ENCODE measurements around the gene ALK.

The ALK gene

GRCh38 chr2:29394311-29394980 lies 526.9 kb downstream of the ALK start:
- no peak for DNase-seq

- DNase-seq: no peak
These were observed 527.7 kb downstream of the ALK start for GRCh38 chr2:29393676-29394075.

- DNase-seq: no peak
These were observed 528.6 kb downstream of the ALK start for GRCh38 chr2:29392774-29393173.

- DNase-seq: peak; percentile 5
These were observed 531.2 kb downstream of the ALK start for GRCh38 chr2:29390136-29390535.

GRCh38 chr2:29389686-29390085 lies 531.7 kb downstream of the ALK start:
- no peak for DNase-seq

- no peak for DNase-seq
These were observed 533.3 kb downstream of the ALK start for GRCh38 chr2:29388071-29388470.

- DNase-seq: no peak
These were observed 538.9 kb downstream of the ALK start for GRCh38 chr2:29382486-29382885.

GRCh38 chr2:29377788-29378187 lies 543.6 kb downstream of the ALK start:
- no peak for DNase-seq

- DNase-seq: no peak
These were observed 544.8 kb downstream of the ALK start for GRCh38 chr2:29376541-29376940.

- DNase-seq: no peak
These were observed 545.5 kb downstream of the ALK start for GRCh38 chr2:29375843-29376242.

- no peak for DNase-seq
These were observed 546.6 kb downstream of the ALK start for GRCh38 chr2:29374823-29375222.

GRCh38 chr2:29373870-29374269 lies 547.5 kb downstream of the ALK start:
- DNase-seq: no peak

- DNase-seq: no peak
These were observed 549.2 kb downstream of the ALK start for GRCh38 chr2:29372185-29372584.

GRCh38 chr2:29370581-29371125 lies 550.7 kb downstream of the ALK start:
- no peak for DNase-seq

GRCh38 chr2:29370173-29370572 lies 551.2 kb downstream of the ALK start:
- no peak for DNase-seq

GRCh38 chr2:29368659-29369040 lies 552.7 kb downstream of the ALK start:
- no peak for DNase-seq

- DNase-seq: no peak
These were observed 553.3 kb downstream of the ALK start for GRCh38 chr2:29367986-29368658.

- no peak for DNase-seq
These were observed 558.3 kb downstream of the ALK start for GRCh38 chr2:29363111-29363510.

GRCh38 chr2:29361231-29361630 lies 560.2 kb downstream of the ALK start:
- DNase-seq: no peak

GRCh38 chr2:29360016-29360784 lies 561.2 kb downstream of the ALK start:
- no peak for DNase-seq

GRCh38 chr2:29353403-29353991 lies 567.9 kb downstream of the ALK start:
- DNase-seq: no peak

GRCh38 chr2:29351916-29352591 lies 569.3 kb downstream of the ALK start:
- DNase-seq: no peak

GRCh38 chr2:29351248-29351647 lies 570.1 kb downstream of the ALK start:
- DNase-seq: no peak
